Suprapubic skin (tissue), 4 donors: Measurements from ENCODE around the gene TENM3.

Experiments
- POLR2A ChIP-seq, 2 donors: fragments of 450-650 bp; IDR thresholded peaks; one replicate each; pipeline ENCODE4 v1.6.1; 2017; ENCODE audit warnings: antibody characterized with exemption in 2 of 2, mild to moderate bottlenecking in 2 of 2, moderate library complexity in 2 of 2
- POLR2AphosphoS5 ChIP-seq, 3 donors: sonication (generic); formaldehyde crosslinking; IDR thresholded peaks; one replicate each; pipeline ENCODE4 v1.6.1; 2017; ENCODE audit warnings: antibody characterized with exemption in 3 of 3
- TF ChIP-seq, protein P1 (sequence below), 2 donors: fragments of 200-600 bp in 1 of 2; fragments of 450-650 bp in 1 of 2; sonication (generic) in 1 of 2; IDR thresholded peaks; one replicate each; pipeline ENCODE4 v1.5.1; 2016 to 2019; ENCODE audit warnings: antibody characterized with exemption in 2 of 2, mild to moderate bottlenecking in 1 of 2, moderate library complexity in 1 of 2

DNA sequence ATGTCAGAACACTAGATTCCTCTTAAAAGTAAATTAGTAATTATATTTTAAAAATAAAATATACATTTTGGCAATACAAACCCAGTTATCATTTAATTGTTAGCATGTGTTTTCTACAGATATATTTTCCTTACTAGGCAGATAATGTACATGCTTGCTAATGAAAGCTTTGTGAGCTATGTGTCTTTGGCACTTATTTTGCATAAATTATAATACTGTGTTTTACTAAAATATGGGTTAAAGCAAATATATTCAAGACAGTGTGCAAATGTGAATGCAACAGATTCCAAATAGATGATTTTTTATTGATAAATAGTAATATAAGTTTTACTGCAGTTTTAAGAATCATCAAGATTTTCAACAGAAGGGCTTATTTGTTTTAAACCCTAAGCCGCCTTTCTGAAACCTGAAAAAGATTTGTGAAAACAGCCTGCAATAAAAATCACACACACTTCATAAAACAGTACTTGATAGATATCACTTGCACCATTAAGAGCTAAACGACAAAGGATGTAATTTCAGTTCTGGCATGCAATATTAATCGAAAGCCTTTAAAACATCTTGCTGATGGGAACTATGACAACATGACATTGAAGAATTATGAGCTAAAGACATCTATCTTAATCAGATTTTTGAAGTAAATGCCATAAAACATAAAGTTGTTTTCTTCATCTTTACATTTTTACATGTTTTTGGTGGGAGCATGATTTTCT, 340.7 kb downstream of the TENM3 start:
- TF ChIP-seq, protein P1, sequence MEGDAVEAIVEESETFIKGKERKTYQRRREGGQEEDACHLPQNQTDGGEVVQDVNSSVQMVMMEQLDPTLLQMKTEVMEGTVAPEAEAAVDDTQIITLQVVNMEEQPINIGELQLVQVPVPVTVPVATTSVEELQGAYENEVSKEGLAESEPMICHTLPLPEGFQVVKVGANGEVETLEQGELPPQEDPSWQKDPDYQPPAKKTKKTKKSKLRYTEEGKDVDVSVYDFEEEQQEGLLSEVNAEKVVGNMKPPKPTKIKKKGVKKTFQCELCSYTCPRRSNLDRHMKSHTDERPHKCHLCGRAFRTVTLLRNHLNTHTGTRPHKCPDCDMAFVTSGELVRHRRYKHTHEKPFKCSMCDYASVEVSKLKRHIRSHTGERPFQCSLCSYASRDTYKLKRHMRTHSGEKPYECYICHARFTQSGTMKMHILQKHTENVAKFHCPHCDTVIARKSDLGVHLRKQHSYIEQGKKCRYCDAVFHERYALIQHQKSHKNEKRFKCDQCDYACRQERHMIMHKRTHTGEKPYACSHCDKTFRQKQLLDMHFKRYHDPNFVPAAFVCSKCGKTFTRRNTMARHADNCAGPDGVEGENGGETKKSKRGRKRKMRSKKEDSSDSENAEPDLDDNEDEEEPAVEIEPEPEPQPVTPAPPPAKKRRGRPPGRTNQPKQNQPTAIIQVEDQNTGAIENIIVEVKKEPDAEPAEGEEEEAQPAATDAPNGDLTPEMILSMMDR (IDR thresholded peaks at IDR 0.05) = no peak
- no peak for TF ChIP-seq POLR2AphosphoS5 (IDR thresholded peaks at IDR 0.05)
- no peak for TF ChIP-seq POLR2A (IDR thresholded peaks at IDR 0.05)
